Neural crest cell (in vitro differentiated cells): Measurements from ENCODE around the gene G6PC2. TPM values are rescaled to one million over a fixed set of nuclear protein-coding genes. Genes with fewer than 3 reads are reported as not detected.

Experiments
- DNase-seq: peaks from one replicate; pipeline ENCODE4 v3.0.0; 2021; ENCODE audit warnings: low read depth, mixed read lengths, low spot score
- H3K27ac Mint-ChIP-seq: one replicate; pipeline ENCODE4 v1.8.0; 2021; ENCODE audit warnings: mild to moderate bottlenecking, mixed read lengths; ENCODE audit not compliant: unreplicated experiment
- H3K27me3 Mint-ChIP-seq: 2 replicates; pipeline ENCODE4 v1.8.0; 2021; ENCODE audit warnings: low read depth, mild to moderate bottlenecking, mixed read lengths
- H3K36me3 Mint-ChIP-seq: 2 replicates; pipeline ENCODE4 v1.8.0; 2021; ENCODE audit warnings: low read depth, mild to moderate bottlenecking, mixed read lengths
- H3K4me1 Mint-ChIP-seq: 2 replicates; pipeline ENCODE4 v1.8.0; 2021; ENCODE audit warnings: mixed read lengths
- H3K4me3 Mint-ChIP-seq: one replicate; pipeline ENCODE4 v1.8.0; 2021; ENCODE audit warnings: mild to moderate bottlenecking, mixed read lengths
- H3K9me3 Mint-ChIP-seq: 2 replicates; pipeline ENCODE4 v1.8.0; 2021; ENCODE audit warnings: mixed read lengths
- long read RNA-seq: library from polyadenylated mRNA; unstranded; transcript quantifications from one replicate; pipeline ENCODE4 v2.0.0, GENCODE V29; 2020
- total RNA-seq: library from RNA; stranded (reverse); gene quantifications from 2 replicates; pipeline ENCODE4 v1.2.1, GENCODE V29; 2021
- TF ChIP-seq, protein P1 (sequence below): fragments of 200-600 bp; sonication (generic); conservative IDR thresholded peaks from 2 replicates; pipeline ENCODE4 v1.5.0; 2021; ENCODE audit warnings: antibody characterized with exemption, mild to moderate bottlenecking

G6PC2 gene, protein sequence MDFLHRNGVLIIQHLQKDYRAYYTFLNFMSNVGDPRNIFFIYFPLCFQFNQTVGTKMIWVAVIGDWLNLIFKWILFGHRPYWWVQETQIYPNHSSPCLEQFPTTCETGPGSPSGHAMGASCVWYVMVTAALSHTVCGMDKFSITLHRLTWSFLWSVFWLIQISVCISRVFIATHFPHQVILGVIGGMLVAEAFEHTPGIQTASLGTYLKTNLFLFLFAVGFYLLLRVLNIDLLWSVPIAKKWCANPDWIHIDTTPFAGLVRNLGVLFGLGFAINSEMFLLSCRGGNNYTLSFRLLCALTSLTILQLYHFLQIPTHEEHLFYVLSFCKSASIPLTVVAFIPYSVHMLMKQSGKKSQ
- not detected in 2 replicates for total RNA-seq
- long read RNA-seq = 0 reads

DNA sequence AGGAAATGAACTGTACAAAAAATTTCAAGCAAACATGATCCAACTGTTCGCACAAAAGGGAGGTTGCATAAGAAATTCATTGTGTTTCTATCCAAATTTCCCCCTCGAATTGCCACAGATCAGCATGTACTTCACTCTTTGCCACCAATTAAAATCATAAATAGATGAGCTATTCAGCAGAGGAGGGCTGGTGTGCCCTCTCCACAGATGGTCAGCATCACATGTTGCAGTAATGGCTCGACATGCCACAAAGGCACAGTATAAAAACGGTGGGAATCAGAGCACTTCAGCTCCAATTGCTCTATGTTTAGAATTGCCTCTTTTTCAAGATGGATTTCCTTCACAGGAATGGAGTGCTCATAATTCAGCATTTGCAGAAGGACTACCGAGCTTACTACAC lies at the start of gene G6PC2:
TSS of gene G6PC2 (plus strand) at position 289 of the 400 bp plus-strand sequence. CDS start at position 330, 41 bp downstream.
- Mint-ChIP-seq H3K9me3 (no peaks in the 10 kb centered on the region), H3K36me3 (no peaks in the 10 kb centered on the region), H3K27me3 (no peaks in the 10 kb centered on the region), H3K4me3 (no peak within 1 kb of the TSS), H3K27ac (no peak within 1 kb of the TSS), H3K4me1 (no peaks in the 10 kb centered on the region)
- TF ChIP-seq, protein P1, sequence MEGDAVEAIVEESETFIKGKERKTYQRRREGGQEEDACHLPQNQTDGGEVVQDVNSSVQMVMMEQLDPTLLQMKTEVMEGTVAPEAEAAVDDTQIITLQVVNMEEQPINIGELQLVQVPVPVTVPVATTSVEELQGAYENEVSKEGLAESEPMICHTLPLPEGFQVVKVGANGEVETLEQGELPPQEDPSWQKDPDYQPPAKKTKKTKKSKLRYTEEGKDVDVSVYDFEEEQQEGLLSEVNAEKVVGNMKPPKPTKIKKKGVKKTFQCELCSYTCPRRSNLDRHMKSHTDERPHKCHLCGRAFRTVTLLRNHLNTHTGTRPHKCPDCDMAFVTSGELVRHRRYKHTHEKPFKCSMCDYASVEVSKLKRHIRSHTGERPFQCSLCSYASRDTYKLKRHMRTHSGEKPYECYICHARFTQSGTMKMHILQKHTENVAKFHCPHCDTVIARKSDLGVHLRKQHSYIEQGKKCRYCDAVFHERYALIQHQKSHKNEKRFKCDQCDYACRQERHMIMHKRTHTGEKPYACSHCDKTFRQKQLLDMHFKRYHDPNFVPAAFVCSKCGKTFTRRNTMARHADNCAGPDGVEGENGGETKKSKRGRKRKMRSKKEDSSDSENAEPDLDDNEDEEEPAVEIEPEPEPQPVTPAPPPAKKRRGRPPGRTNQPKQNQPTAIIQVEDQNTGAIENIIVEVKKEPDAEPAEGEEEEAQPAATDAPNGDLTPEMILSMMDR = no peak
- DNase-seq = no peak

DNA sequence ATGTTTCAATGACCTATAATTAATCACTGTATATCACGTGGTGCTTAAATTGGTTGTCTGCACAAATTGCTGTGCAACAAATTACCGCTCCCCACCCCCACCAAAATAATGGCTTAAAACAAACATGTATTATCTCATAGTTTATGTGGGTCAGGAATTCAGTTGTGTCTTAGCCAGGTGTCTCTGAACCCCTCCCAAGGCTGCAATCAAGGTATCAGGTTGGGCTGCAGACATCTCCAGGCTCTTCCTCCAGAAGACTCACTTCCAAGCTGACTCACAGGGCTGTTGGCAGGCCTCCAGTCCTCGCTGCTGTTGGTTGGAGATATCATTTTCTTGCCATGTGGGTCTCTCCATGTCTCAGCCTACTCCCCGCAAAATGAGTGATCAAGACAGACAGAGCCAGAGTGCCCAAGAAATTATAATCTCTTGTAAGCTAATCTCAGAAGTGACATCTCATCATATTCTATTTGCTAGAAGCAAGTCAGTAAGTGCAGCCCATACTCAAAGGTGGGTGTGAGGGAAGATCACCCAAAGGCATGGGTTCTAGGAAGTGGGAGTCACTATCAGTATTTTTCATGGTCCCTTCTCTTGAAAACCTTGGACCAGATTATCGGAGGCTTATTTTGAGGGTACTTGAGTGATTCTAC lies 49.3 kb upstream of the G6PC2 start:
- TF ChIP-seq, protein P1 = no peak
- H3K4me3 Mint-ChIP-seq = no peak overlapping the region
- H3K27ac Mint-ChIP-seq = no peak overlapping the region
- peaks cover 5% of the 10 kb centered on the region for H3K9me3 Mint-ChIP-seq
- peaks cover 32% of the 10 kb centered on the region for H3K36me3 Mint-ChIP-seq
- peaks cover 9% of the 10 kb centered on the region for H3K4me1 Mint-ChIP-seq
- DNase-seq = no peak
- H3K27me3 Mint-ChIP-seq = no peaks in the 10 kb centered on the region

DNA sequence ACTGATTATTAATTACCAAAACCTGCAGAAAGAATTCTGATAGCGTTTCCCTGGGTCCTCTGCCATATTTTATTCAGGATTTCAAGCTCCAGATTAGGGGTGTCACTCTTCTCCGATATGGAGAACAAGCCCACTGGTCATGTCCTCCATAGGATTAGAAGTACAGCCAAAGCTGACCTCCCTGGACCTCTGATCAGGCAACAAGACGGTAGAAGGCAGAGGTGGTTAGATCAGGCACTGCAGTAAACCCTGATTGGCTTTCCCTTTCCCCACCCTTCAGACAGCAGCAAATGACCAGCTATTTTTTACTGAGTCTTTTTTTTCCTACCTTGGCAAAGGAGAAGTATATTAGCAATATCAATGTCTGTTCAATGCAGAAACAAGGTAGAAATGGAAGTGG lies 48.6 kb upstream of the G6PC2 start:
- Mint-ChIP-seq H3K4me3 (no peak overlapping the region), H3K27ac (no peak overlapping the region), H3K9me3 (peaks cover 5% of the 10 kb centered on the region), H3K27me3 (no peaks in the 10 kb centered on the region), H3K36me3 (peaks cover 32% of the 10 kb centered on the region), H3K4me1 (peaks cover 16% of the 10 kb centered on the region)
- TF ChIP-seq, protein P1 = no peak
- no peak for DNase-seq

DNA sequence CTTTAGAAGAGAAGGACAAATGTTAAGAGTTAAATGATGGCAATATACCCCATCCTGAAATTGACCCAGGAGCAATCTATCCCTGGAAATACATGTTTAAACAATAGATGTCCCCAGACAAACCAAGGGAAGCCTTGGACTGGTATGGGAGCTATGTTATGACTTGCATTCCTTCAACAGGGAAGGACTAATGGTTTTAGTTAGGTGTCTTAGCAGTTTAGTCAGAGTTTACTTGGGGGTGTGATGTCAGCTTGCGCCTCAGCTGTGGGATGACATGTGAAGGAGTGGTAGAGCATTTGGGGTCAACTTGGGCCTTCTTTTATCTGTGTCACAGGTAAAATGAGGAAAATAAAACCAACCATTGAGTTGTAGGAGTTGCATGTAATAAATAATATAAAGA lies 47.6 kb upstream of the G6PC2 start:
- Mint-ChIP-seq H3K9me3 (peaks cover 5% of the 10 kb centered on the region), H3K4me3 (no peak overlapping the region)
- TF ChIP-seq, protein P1 = no peak

DNA sequence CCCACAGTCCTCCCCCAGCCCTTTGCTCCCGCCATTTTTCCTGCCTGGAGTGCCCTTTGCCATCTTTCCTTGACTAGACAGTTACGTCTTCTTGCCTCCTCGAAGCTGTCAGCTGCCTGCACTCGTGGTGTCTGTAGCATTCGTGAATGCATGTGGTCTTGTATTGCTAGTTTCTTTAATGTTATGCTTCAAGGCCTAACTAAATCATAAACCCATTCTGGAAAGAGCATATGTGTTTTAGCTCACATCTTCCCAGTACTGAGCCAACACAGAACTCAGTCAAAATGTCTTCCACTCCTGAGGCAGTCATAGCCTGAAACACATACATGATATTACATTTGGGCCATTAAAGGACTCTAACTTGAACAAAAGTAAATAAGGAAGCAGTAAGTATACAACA lies 46.4 kb upstream of the G6PC2 start:
- H3K36me3 Mint-ChIP-seq = peaks cover 32% of the 10 kb centered on the region
- no peak for DNase-seq
- TF ChIP-seq, protein P1 = no peak
- peaks cover 5% of the 10 kb centered on the region for H3K9me3 Mint-ChIP-seq
- no peak overlapping the region for H3K4me3 Mint-ChIP-seq
- H3K27ac Mint-ChIP-seq = no peak overlapping the region
- H3K4me1 Mint-ChIP-seq = peaks cover 12% of the 10 kb centered on the region
- no peaks in the 10 kb centered on the region for H3K27me3 Mint-ChIP-seq

More for the DNA sequence above, 47.6 kb upstream of the G6PC2 start:
- no peaks in the 10 kb centered on the region for H3K27me3 Mint-ChIP-seq
- peaks cover 14% of the 10 kb centered on the region for H3K4me1 Mint-ChIP-seq
- no peak overlapping the region for H3K27ac Mint-ChIP-seq
- no peak for DNase-seq
- H3K36me3 Mint-ChIP-seq = peaks cover 34% of the 10 kb centered on the region
